Trophoblast cell (in vitro differentiated cells and primary cell): Measurements from ENCODE around the gene EPB41L5.
"Not testable (repeated sequence)": the region's sequence is repeated elsewhere in the genome, so short reads cannot be mapped to it uniquely, and the experiment has no call there.

Experiments
- DNase-seq, 2 donors: peaks; one replicate each; pipeline ENCODE4 v3.0.0-alpha.2; 2016
- H2AFZ ChIP-seq: 2 replicates; pipeline ENCODE4 v1.6.1; 2013; ENCODE audit warnings: low read length, moderate library complexity, mild to moderate bottlenecking; ENCODE audit not compliant: insufficient read depth, poor library complexity
- H2AK5ac ChIP-seq: 2 replicates; pipeline ENCODE4 v1.6.1; 2013; ENCODE audit warnings: mild to moderate bottlenecking, low read length
- H2BK120ac ChIP-seq: 2 replicates; pipeline ENCODE4 v1.6.1; 2013; ENCODE audit warnings: low read length, mild to moderate bottlenecking, moderate library complexity; ENCODE audit not compliant: insufficient read depth, poor library complexity
- H2BK12ac ChIP-seq: 2 replicates; pipeline ENCODE4 v1.6.1; 2013; ENCODE audit warnings: mild to moderate bottlenecking, low read length, moderate library complexity
- H2BK5ac ChIP-seq: 2 replicates; pipeline ENCODE4 v1.6.1; 2013; ENCODE audit warnings: low read length, low read depth, moderate library complexity, mild to moderate bottlenecking; ENCODE audit not compliant: poor library complexity
- H3K14ac ChIP-seq: 2 replicates; pipeline ENCODE4 v1.6.1; 2013; ENCODE audit warnings: mild to moderate bottlenecking, low read length
- H3K18ac ChIP-seq: 2 replicates; pipeline ENCODE4 v1.6.1; 2013; ENCODE audit warnings: mild to moderate bottlenecking, low read length
- H3K23ac ChIP-seq: 2 replicates; pipeline ENCODE4 v1.6.1; 2013; ENCODE audit warnings: low read length
- H3K27ac ChIP-seq: 2 replicates; pipeline ENCODE4 v1.5.1; 2013; ENCODE audit warnings: low read depth, mild to moderate bottlenecking, inconsistent platforms, low read length, moderate library complexity
- H3K27me3 ChIP-seq: 2 replicates; pipeline ENCODE4 v1.6.1; 2013; ENCODE audit warnings: inconsistent platforms, mild to moderate bottlenecking, low read length, moderate library complexity; ENCODE audit not compliant: insufficient read depth
- H3K36me3 ChIP-seq, 2 experiments: 1 replicate in 1 of 2; 2 replicates in 1 of 2; pipeline ENCODE4 v1.6.1; 2013; ENCODE audit warnings: low read length in 2 of 2, mild to moderate bottlenecking in 2 of 2, moderate library complexity in 1 of 2; ENCODE audit not compliant: insufficient read depth in 2 of 2, control insufficient read depth in 1 of 2
- H3K4ac ChIP-seq: 2 replicates; pipeline ENCODE4 v1.6.1; 2013; ENCODE audit warnings: low read depth, mild to moderate bottlenecking, low read length, moderate library complexity
- H3K4me1 ChIP-seq, 2 experiments: 1 replicate in 1 of 2; 2 replicates in 1 of 2; pipeline ENCODE4 v1.6.1; 2013; ENCODE audit warnings: low read length in 2 of 2, mild to moderate bottlenecking in 2 of 2, moderate library complexity in 1 of 2; ENCODE audit not compliant: insufficient read depth in 2 of 2, control insufficient read depth in 1 of 2
- H3K4me2 ChIP-seq: 2 replicates; pipeline ENCODE4 v1.6.1; 2013; ENCODE audit warnings: inconsistent platforms, mild to moderate bottlenecking, low read length, moderate library complexity
- H3K4me3 ChIP-seq: 2 replicates; pipeline ENCODE4 v1.5.1; 2013; ENCODE audit warnings: mild to moderate bottlenecking, low read depth, low read length, inconsistent platforms
- H3K79me1 ChIP-seq: one replicate; pipeline ENCODE4 v1.6.1; 2013; ENCODE audit warnings: low read length
- H3K79me2 ChIP-seq: 2 replicates; pipeline ENCODE4 v1.6.1; 2013; ENCODE audit warnings: low read length, mild to moderate bottlenecking; ENCODE audit not compliant: control insufficient read depth, insufficient read depth, poor library complexity
- H3K9ac ChIP-seq: 2 replicates; pipeline ENCODE4 v1.6.1; 2013; ENCODE audit warnings: mild to moderate bottlenecking, low read length
- H3K9me3 ChIP-seq: 2 replicates; pipeline ENCODE4 v1.6.1; 2013; ENCODE audit warnings: low read depth, mild to moderate bottlenecking, control low read depth, inconsistent platforms, low read length; ENCODE audit not compliant: insufficient read depth
- H4K12ac ChIP-seq: 2 replicates; pipeline ENCODE4 v1.6.1; 2013; ENCODE audit warnings: low read depth, mild to moderate bottlenecking, low read length, moderate library complexity
- H4K8ac ChIP-seq: 2 replicates; pipeline ENCODE4 v1.6.1; 2013; ENCODE audit warnings: low read depth, mild to moderate bottlenecking, low read length, moderate library complexity
- H4K91ac ChIP-seq: one replicate; pipeline ENCODE4 v1.6.1; 2013; ENCODE audit warnings: low read depth, mild to moderate bottlenecking, low read length, moderate library complexity
- WGBS: extraction: QIAGEN DNeasy Blood & Tissue Kit; methylation state at CpG from one replicate; pipeline ENCODE4 v1.1.7; 2013; ENCODE audit warnings: missing lambda C conversion rate; ENCODE audit not compliant: insufficient read length, insufficient coverage; ENCODE audit errors: extremely low coverage; 5-methylcytosine and 5-hydroxymethylcytosine counted together

Gene EPB41L5

GRCh38 chr2:120149406-120149805 lies 136.5 kb downstream of the EPB41L5 start:
- no peak overlapping the region for H3K4me2 ChIP-seq
- no peaks in the 10 kb centered on the region for H3K27me3 ChIP-seq
- no peak overlapping the region for H2BK120ac ChIP-seq
- H2BK12ac ChIP-seq = no peak overlapping the region
- no peak overlapping the region for H4K91ac ChIP-seq
- no peak overlapping the region for H4K8ac ChIP-seq
- no peak overlapping the region for H3K23ac ChIP-seq
- no peak overlapping the region for H3K18ac ChIP-seq
- H2BK5ac ChIP-seq = no peak overlapping the region
- H3K4me3 ChIP-seq = no peak overlapping the region
- no CpG with 5 or more reads among the region's 2 CpGs for WGBS
- DNase-seq = no peak
- H3K4me1 ChIP-seq = no peaks in the 10 kb centered on the region
- H3K79me1 ChIP-seq = no peaks in the 10 kb centered on the region
- no peak overlapping the region for H3K27ac ChIP-seq
- no peak overlapping the region for H2AK5ac ChIP-seq
- H3K4ac ChIP-seq = no peak overlapping the region
- H3K79me2 ChIP-seq = no peaks in the 10 kb centered on the region
- no peak overlapping the region for H3K9ac ChIP-seq
- H4K12ac ChIP-seq = no peak overlapping the region
- no peak overlapping the region for H3K14ac ChIP-seq
- no peak overlapping the region for H2AFZ ChIP-seq
- H3K36me3 ChIP-seq = peaks cover 1% of the 10 kb centered on the region in 2 experiments
- no peaks in the 10 kb centered on the region for H3K9me3 ChIP-seq

DNA sequence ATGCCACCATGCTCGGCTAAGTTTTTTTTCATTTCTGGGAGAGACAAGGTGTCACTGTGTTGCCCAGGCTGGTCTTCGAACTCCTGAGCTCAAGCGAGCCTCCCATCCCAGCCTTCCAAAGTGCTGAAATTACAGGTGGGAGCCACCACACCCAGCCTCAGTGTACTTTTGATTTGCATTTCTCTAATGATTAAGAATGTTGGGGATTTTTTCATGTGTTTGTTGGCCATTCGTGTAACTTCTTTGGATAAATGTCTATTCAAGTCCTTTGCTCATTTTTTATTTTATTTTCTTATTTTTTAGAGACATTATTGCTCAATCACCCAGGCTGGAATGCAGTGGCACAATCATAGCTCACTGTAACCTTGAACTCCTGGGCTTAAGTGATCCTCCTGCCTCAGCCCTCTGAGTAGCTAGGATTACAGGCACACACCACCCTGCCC lies 137.2 kb downstream of the EPB41L5 start:
- no peak overlapping the region for H3K18ac ChIP-seq
- no peaks in the 10 kb centered on the region for H3K27me3 ChIP-seq
- no peak overlapping the region for H2AFZ ChIP-seq
- H3K9ac ChIP-seq = no peak overlapping the region
- no peak overlapping the region for H2BK12ac ChIP-seq
- no peak for DNase-seq
- no peak overlapping the region for H4K8ac ChIP-seq
- no peak overlapping the region for H3K4ac ChIP-seq
- H3K36me3 ChIP-seq = peaks cover 1% of the 10 kb centered on the region in 2 experiments
- H2AK5ac ChIP-seq = no peak overlapping the region
- H3K79me2 ChIP-seq = no peaks in the 10 kb centered on the region
- H3K4me1 ChIP-seq = no peaks in the 10 kb centered on the region
- WGBS = no CpG with 5 or more reads among the region's 4 CpGs
- no peak overlapping the region for H3K23ac ChIP-seq
- H3K9me3 ChIP-seq = no peaks in the 10 kb centered on the region
- no peak overlapping the region for H3K14ac ChIP-seq
- no peaks in the 10 kb centered on the region for H3K79me1 ChIP-seq
- no peak overlapping the region for H4K12ac ChIP-seq
- H2BK5ac ChIP-seq = no peak overlapping the region
- no peak overlapping the region for H3K4me3 ChIP-seq
- H4K91ac ChIP-seq = no peak overlapping the region
- no peak overlapping the region for H3K27ac ChIP-seq
- no peak overlapping the region for H2BK120ac ChIP-seq
- no peak overlapping the region for H3K4me2 ChIP-seq

DNA sequence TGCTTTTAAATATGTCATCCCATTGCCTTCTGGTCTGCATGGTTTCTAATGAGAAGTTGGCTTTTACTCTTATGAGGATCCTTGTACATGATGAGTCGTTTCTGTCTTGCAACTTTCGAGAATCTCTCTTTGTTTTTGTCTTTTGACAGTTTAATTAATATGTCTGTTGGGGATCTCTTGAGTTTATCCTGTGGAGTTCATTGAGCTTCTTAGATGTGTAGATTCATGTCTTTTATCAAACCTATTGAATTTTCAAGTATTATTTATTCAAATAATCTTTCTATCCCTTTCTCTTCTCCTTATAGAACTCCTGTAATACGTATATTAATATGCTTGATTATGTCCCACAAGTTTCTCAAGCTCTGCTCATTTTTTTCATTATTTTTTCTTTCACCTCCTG lies 142.4 kb downstream of the EPB41L5 start:
- H2BK120ac ChIP-seq = no peak overlapping the region
- no peak for DNase-seq
- no peak overlapping the region for H3K9ac ChIP-seq
- H3K4me2 ChIP-seq = no peak overlapping the region
- no peak overlapping the region for H4K8ac ChIP-seq
- peaks cover 8 to 10% of the 10 kb centered on the region in 2 experiments for H3K36me3 ChIP-seq
- H3K4ac ChIP-seq = no peak overlapping the region
- no peak overlapping the region for H3K23ac ChIP-seq
- H3K14ac ChIP-seq = no peak overlapping the region
- no peak overlapping the region for H3K27ac ChIP-seq
- no peak overlapping the region for H3K4me3 ChIP-seq
- H2AK5ac ChIP-seq = no peak overlapping the region
- H2BK5ac ChIP-seq = no peak overlapping the region
- no peaks in the 10 kb centered on the region for H3K79me2 ChIP-seq
- H4K91ac ChIP-seq = no peak overlapping the region
- WGBS = no CpG with 5 or more reads among the region's 3 CpGs
- no peak overlapping the region for H2BK12ac ChIP-seq
- no peaks in the 10 kb centered on the region for H3K4me1 ChIP-seq
- H3K9me3 ChIP-seq = peaks cover 8% of the 10 kb centered on the region
- H3K18ac ChIP-seq = no peak overlapping the region
- H4K12ac ChIP-seq = no peak overlapping the region
- no peak overlapping the region for H2AFZ ChIP-seq
- H3K79me1 ChIP-seq = no peaks in the 10 kb centered on the region
- no peaks in the 10 kb centered on the region for H3K27me3 ChIP-seq

DNA sequence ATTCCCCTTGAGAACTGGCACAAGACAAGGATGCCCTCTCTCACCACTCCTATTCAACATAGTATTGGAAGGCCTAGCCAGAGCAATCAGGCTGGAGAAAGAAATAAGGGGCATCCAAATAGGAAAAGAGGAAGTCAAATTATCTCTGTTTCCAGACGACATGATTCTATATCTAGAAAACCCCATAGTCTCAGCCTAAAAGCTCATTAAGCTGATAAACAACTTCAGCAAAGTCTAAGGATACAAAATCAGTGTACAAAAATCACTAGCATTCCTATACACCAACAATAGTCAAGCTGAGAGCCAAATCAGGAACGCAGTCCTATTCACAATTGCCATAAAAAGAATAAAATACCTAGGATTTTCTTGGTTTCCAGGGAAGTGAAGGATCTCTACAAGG lies 145.8 kb downstream of the EPB41L5 start:
- not testable (repeated sequence) for H2BK120ac ChIP-seq, DNase-seq, H3K23ac ChIP-seq, H3K4me3 ChIP-seq, H3K9ac ChIP-seq, H4K91ac ChIP-seq, H2BK5ac ChIP-seq, H3K27me3 ChIP-seq, H4K12ac ChIP-seq, H3K14ac ChIP-seq, H3K4ac ChIP-seq, H3K4me2 ChIP-seq, H3K79me1 ChIP-seq, H3K27ac ChIP-seq, H2BK12ac ChIP-seq, H3K4me1 ChIP-seq, H4K8ac ChIP-seq, H3K9me3 ChIP-seq, H3K18ac ChIP-seq, H2AK5ac ChIP-seq, H2AFZ ChIP-seq, H3K79me2 ChIP-seq
- H3K36me3 ChIP-seq = peaks cover 9 to 10% of the 10 kb centered on the region in 2 experiments
- WGBS = no CpG with 5 or more reads among the region's 2 CpGs
